OCI-LY3 (cell line): ENCODE results near the gene LAMA3.

ENCODE experiments used
- CTCF ChIP-seq: fragments of 200-600, 300-600 bp; sonication (generic); IDR thresholded peaks from 2 replicates; pipeline ENCODE4 v1.5.1; 2014; ENCODE audit warnings: antibody characterized with exemption, low read length, low read depth
- EZH2phosphoT487 ChIP-seq: fragments of 200-600 bp; shearing (Covaris generic); IDR thresholded peaks from 2 replicates; pipeline ENCODE4 v1.6.1; 2018; ENCODE audit warnings: antibody characterized with exemption, mixed run types, low read depth

- no peak for TF ChIP-seq EZH2phosphoT487
- TF ChIP-seq CTCF: no peak
These were observed 293.9 kb downstream of the LAMA3 start for GRCh38 chr18:23983112-23983511.
